Astrocyte (in vitro differentiated cells and primary cell): ENCODE results near the gene METAP1D.

ENCODE experiments used
- CTCF ChIP-seq: IDR thresholded peaks from 2 replicates; pipeline ENCODE4 v1.5.1; 2011; ENCODE audit warnings: low read depth, mild to moderate bottlenecking, inconsistent platforms, low read length, moderate library complexity; ENCODE audit not compliant: insufficient read depth
- EZH2 ChIP-seq: IDR thresholded peaks from 2 replicates; pipeline ENCODE4 v1.6.1; 2012; ENCODE audit warnings: mild to moderate bottlenecking, low read length, inconsistent platforms; ENCODE audit not compliant: insufficient read depth

- TF ChIP-seq CTCF (no peak), EZH2 (no peak)
Measured at GRCh38 chr2:171957061-171957460, 42.7 kb upstream of the METAP1D start.
